Activated T-cell treated with anti-CD3 and anti-CD28 coated beads, Interleukin-2, amount 50 U/mL, for 4 hours (primary cell): ENCODE data around the gene A1BG. TPM values are rescaled to one million over a fixed set of nuclear protein-coding genes. Genes with fewer than 3 reads are reported as not detected.

ENCODE experiments used
- ATAC-seq, 2 donors: fragments of 200-7000 bp; cut with Tn5 transposase; one replicate each; pipeline ENCODE4 v1.10.0; 2021
- DNase-seq: peaks from one replicate; pipeline ENCODE4 v3.0.0-alpha.2; 2020
- H3K27me3 Mint-ChIP-seq: one replicate; pipeline ENCODE4 v1.8.0; 2021; ENCODE audit warnings: low read depth, mixed read lengths
- H3K36me3 Mint-ChIP-seq: one replicate; pipeline ENCODE4 v1.8.0; 2022; ENCODE audit warnings: mixed read lengths; ENCODE audit not compliant: insufficient read depth
- H3K4me1 Mint-ChIP-seq: one replicate; pipeline ENCODE4 v1.8.0; 2021; ENCODE audit warnings: low read depth, mixed read lengths
- H3K4me3 Mint-ChIP-seq: one replicate; pipeline ENCODE4 v1.8.0; 2021; ENCODE audit warnings: mild to moderate bottlenecking, moderate library complexity, mixed read lengths
- H3K9me3 Mint-ChIP-seq: one replicate; pipeline ENCODE4 v1.8.0; 2021; ENCODE audit warnings: mixed read lengths
- total RNA-seq, 3 donors: library from RNA; stranded (reverse); gene quantifications; one replicate each; pipeline ENCODE4 v1.2.1, GENCODE V29; 2021

A1BG gene
- total RNA-seq, 3 donors from 2014 or later: 9.0 to 12.0 (median 11.5) TPM

DNA sequence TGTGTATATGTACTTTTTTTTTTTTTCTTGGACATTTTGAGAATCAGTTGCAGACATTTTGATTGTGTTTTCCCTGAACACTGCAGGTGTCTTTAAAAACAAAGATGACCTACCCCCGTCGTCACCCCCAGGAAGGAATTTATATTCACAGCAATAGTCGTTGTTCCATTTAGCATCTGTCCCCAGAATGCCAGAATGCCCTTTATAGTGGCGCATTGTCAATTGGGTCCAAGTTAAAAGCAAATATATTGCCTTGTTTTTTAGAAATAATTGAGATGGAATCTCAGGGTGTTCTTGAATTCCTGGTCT lies 40.4 kb upstream of the A1BG start:
- peaks cover 20% of the 10 kb centered on the region for H3K27me3 Mint-ChIP-seq
- ATAC-seq (no peak), DNase-seq (no peak)
- H3K36me3 Mint-ChIP-seq: peaks cover 44% of the 10 kb centered on the region
- H3K4me1 Mint-ChIP-seq: peaks cover 18% of the 10 kb centered on the region
- no peaks in the 10 kb centered on the region for H3K9me3 Mint-ChIP-seq
- H3K4me3 Mint-ChIP-seq: no peak overlapping the region

GRCh38 chr19:58392945-58393724 lies 39.8 kb upstream of the A1BG start:
- Mint-ChIP-seq H3K4me1 (peaks cover 23% of the 10 kb centered on the region), H3K9me3 (no peaks in the 10 kb centered on the region), H3K27me3 (peaks cover 16% of the 10 kb centered on the region), H3K4me3 (no peak overlapping the region), H3K36me3 (peaks cover 48% of the 10 kb centered on the region)
- DNase-seq (no peak), ATAC-seq (no peak)

GRCh38 chr19:58388175-58388526 lies 34.9 kb upstream of the A1BG start:
- ATAC-seq: no peak
- Mint-ChIP-seq H3K27me3 (no peaks in the 10 kb centered on the region), H3K9me3 (no peaks in the 10 kb centered on the region), H3K4me3 (peak overlapping the region; percentile 96), H3K4me1 (peaks cover 38% of the 10 kb centered on the region), H3K36me3 (peaks cover 36% of the 10 kb centered on the region)
- no peak for DNase-seq

DNA sequence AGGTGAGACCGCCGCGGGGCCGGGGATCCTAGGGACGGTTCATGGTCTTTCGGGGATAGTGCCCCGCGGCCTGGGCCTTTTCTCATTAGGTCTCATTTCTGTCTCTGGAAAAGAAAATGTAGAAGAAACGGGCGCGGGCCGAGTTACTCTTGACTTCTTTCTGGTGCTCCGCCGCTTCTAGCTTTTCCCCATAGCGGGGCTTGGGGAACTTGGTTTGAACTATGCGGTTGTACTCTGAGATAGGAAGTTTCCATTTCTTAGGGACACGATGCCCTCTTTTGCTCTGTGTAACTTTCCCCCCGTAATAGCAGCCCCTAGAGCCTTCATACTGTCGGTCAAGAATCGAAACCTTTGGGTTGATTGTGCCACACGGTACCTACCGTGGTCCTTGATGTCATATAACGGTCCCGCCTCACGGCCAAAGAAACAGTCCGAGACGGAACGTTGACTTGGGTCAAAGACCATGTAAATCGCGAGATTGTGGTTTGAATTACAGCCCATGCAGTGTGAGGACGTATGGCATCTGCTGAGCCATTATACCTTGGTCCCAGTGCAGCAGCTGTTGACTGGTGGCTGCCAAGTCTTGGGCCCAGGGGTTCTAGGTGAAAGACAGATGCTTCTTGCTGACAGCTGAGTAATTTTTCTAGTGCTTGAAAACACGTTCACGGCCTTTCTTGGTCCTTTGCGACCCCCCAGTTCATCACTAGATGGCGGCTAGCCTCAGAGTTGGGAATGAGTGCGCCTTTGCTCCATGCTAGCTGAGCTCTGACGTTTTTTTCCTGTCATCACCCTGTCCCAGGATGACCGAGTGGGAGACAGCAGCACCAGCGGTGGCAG lies 34.3 kb upstream of the A1BG start:
- Mint-ChIP-seq H3K4me3 (peak overlapping the region; percentile 96), H3K27me3 (no peaks in the 10 kb centered on the region), H3K4me1 (peaks cover 35% of the 10 kb centered on the region), H3K9me3 (no peaks in the 10 kb centered on the region), H3K36me3 (peaks cover 32% of the 10 kb centered on the region)
- DNase-seq (no peak), ATAC-seq (no peak)

GRCh38 chr19:58386576-58387337 lies 33.5 kb upstream of the A1BG start, which contains the start of gene RPS5:
TSS of gene RPS5 (plus strand) at chr19:58387269. CDS start at chr19:58388138, 869 bp downstream.
- ATAC-seq (peak; percentile 87 to 91), DNase-seq (peak; percentile 95)
- Mint-ChIP-seq H3K27me3 (no peaks in the 10 kb centered on the region), H3K9me3 (no peaks in the 10 kb centered on the region), H3K4me3 (peak within 1 kb of the TSS; percentile 96), H3K4me1 (peaks cover 37% of the 10 kb centered on the region), H3K36me3 (peaks cover 28% of the 10 kb centered on the region)

GRCh38 chr19:58385891-58386575 lies 32.7 kb upstream of the A1BG start:
- Mint-ChIP-seq H3K27me3 (no peaks in the 10 kb centered on the region), H3K36me3 (peaks cover 27% of the 10 kb centered on the region), H3K4me1 (peaks cover 40% of the 10 kb centered on the region), H3K9me3 (no peaks in the 10 kb centered on the region), H3K4me3 (peak overlapping the region; percentile 96)
- ATAC-seq: peak; percentile 10 to 18
- DNase-seq: no peak

- H3K36me3 Mint-ChIP-seq: peaks cover 22% of the 10 kb centered on the region
- H3K27me3 Mint-ChIP-seq: no peaks in the 10 kb centered on the region
- no peaks in the 10 kb centered on the region for H3K9me3 Mint-ChIP-seq
- ATAC-seq (no peak), DNase-seq (no peak)
- H3K4me3 Mint-ChIP-seq: peak overlapping the region; percentile 96
- peaks cover 37% of the 10 kb centered on the region for H3K4me1 Mint-ChIP-seq
These were observed 32.1 kb upstream of the A1BG start for GRCh38 chr19:58385313-58385890.

GRCh38 chr19:58382997-58383603 lies 29.8 kb upstream of the A1BG start:
- no peak for ATAC-seq
- DNase-seq: no peak
- Mint-ChIP-seq H3K27me3 (no peaks in the 10 kb centered on the region), H3K36me3 (peaks cover 8% of the 10 kb centered on the region), H3K9me3 (no peaks in the 10 kb centered on the region), H3K4me3 (peak overlapping the region; percentile 76), H3K4me1 (peaks cover 35% of the 10 kb centered on the region)

- DNase-seq: no peak
- no peak for ATAC-seq
- Mint-ChIP-seq H3K4me1 (peaks cover 29% of the 10 kb centered on the region), H3K27me3 (no peaks in the 10 kb centered on the region), H3K36me3 (no peaks in the 10 kb centered on the region), H3K9me3 (no peaks in the 10 kb centered on the region), H3K4me3 (peak overlapping the region; percentile 90)
These were observed 28.3 kb upstream of the A1BG start for GRCh38 chr19:58381460-58382212.

DNA sequence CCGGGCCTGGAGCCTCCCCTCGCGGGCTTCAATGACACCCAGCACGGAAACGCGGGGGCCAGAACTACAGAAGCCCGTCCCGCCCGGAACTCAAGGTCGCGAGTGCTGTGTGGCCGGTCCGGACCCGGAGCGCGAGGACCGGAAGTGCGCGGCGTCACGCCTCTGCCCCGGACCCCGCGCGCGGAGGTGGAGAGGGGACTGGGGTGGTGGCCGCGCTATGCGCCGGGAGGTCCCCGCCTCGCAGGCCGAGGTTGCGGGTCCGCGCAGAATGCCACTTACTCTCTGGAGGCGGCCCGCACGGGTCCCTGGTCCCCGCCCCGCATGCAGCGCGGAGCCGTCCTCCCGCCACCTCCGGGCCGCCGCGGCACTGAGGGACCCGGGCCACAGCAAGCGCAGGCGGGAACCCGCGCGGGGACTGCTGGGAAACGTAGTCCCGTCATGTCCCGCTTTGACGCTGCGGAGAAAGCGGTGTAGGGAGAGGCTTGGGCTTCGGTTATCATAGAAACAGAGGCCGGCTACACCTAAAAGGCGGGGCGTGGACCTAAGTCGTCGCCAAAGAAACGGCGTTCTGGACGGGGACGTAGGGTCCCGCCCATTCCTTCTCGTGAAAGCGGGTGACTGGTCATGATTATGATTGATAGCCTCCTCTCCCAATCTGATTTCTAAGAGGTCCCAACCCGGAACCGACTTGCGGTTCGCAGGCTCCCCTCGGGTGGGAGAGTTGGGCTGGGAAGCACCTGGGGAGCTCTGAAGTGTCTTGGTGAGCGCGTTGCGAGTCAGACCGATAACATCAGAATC lies 27.6 kb upstream of the A1BG start, which contains the start of gene ZNF837:
ZNF837 (minus strand) TSS at position 369 of the 798 bp plus-strand sequence. CDS start 11,698 bp downstream, outside the sequence.
- peak; percentile 85 to 86 for ATAC-seq
- Mint-ChIP-seq H3K36me3 (no peaks in the 10 kb centered on the region), H3K4me1 (peaks cover 26% of the 10 kb centered on the region), H3K4me3 (peak within 1 kb of the TSS; percentile 90), H3K27me3 (no peaks in the 10 kb centered on the region), H3K9me3 (no peaks in the 10 kb centered on the region)
- DNase-seq: peak; percentile 95

GRCh38 chr19:58380037-58380661 lies 26.9 kb upstream of the A1BG start:
- Mint-ChIP-seq H3K9me3 (no peaks in the 10 kb centered on the region), H3K4me1 (peaks cover 20% of the 10 kb centered on the region), H3K36me3 (no peaks in the 10 kb centered on the region), H3K27me3 (no peaks in the 10 kb centered on the region), H3K4me3 (peak overlapping the region; percentile 90)
- no peak for ATAC-seq
- no peak for DNase-seq

DNA sequence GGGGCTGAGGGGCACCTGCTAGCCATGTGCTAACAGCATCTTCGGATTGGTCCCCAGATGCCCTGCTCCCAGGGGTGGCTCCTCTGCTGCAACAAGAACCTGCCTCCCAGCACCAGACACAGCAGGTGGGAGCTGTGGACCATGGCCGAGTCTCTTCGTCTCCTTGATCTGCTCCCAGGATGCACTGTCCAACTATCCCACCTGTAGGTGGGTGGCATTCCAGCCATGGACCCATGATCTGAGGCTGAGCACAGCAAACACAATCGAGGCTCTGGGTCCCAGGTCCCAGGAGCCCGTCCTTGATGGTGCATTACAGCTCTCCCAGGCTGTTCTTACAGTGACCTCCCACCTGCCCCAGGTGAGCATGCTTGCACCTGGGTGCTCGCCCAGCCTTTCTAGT lies 26.0 kb upstream of the A1BG start:
- Mint-ChIP-seq H3K36me3 (no peaks in the 10 kb centered on the region), H3K4me1 (peaks cover 20% of the 10 kb centered on the region), H3K4me3 (peak overlapping the region; percentile 90), H3K9me3 (no peaks in the 10 kb centered on the region), H3K27me3 (no peaks in the 10 kb centered on the region)
- ATAC-seq (no peak), DNase-seq (no peak)
